SIG-M5 treated with dmso at 0.1 percent for 504 hours (cell line): ENCODE measurements around the gene TMEM14A.

Experiments
- DNase-seq: peaks from one replicate; lab custom pipeline; 2025; ENCODE audit not compliant: unreplicated experiment; lab: John Stamatoyannopoulos, UW

Gene TMEM14A

GRCh38 chr6:52733172-52733571 lies 62.3 kb downstream of the TMEM14A start:
- DNase-seq, result no peak

DNA sequence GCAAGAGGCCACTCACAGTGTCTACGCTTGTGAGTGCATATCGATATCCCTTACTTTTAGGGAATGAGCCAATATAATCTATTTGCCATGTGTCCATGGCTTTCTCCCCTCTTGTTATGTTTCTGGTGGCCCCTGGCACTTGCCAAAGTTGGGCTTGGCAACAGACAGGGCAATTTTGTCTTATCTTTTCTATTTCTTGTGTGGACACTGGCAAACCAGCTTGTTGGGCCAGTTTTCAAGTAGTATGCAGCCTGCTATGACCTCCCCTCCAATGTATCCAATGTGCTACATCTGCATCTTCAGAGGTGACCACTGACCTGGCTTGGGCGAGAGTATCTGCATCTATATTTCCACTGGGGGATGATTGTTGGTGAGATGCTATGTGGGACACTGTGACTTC lies 63.2 kb downstream of the TMEM14A start:
- DNase-seq, result no peak

DNA sequence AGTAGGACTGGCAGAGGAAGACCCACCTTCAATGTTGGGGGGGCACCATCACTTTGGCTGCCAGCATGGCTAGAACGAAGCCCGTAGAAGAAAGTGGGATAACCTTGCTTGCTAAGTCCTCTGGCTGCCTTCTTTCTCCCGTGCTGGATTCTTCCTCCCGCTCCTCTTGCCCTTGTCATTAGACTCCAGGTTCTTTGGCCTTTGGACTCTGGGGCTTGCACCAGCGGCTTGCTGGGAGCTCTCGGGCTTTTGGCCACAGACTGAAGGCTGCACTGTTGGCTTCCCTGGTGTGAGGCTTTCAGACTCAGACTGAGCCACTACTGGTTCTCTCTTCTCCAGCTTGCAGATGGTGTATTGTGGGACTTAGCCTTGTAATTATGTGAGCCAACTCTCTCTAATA lies 64.2 kb downstream of the TMEM14A start:
- no peak for DNase-seq

DNA sequence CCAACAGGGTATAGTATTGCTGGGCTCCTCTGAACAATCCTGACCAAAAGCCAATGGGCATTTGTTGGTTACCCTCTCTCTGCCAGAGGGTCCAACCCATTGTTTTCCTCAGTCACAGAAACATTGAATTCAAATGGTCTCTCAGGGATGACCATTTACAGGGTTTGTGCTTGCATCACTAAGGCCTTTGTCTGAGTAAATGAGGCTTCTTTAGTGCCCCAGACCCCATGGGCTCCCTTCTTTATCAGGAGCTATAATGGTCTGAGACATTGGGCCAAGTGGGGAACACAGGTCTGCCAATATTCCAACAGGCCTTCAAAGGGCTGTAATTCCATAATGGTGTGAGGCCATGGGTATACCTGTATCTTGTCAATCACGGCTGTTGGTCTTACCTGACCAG lies 65.2 kb downstream of the TMEM14A start:
- no peak for DNase-seq
